ENCODE results near the gene TP53AIP1. TPM values are rescaled to one million over a fixed set of nuclear protein-coding genes. Genes with fewer than 3 reads are reported as not detected.

Gene TP53AIP1
- total and polyA plus RNA-seq, 9 of the 15 experiments (the other 6 are each of a cell fraction or from before 2014, with no cell fraction given): not detected

DNA sequence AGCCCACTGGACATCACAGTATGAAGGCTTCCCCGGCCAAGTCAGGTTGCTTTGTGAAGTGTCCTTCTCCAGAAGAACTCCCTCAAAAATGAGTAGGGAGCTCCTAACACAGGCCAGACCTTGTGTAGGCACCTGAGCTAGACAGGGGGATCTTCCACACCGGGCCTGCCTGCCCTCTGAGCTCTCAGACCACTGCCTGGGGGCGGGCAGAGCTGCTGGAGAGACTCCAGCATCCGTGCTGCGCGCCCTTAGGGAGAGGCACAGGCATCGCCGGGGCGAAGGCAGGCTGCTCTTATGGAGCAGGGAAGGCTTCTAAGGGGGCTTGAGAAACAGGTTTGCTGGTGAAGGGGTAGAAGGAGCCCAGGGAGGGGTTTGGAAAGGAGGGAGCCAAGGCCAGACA is 47.1 kb downstream of the TP53AIP1 start:
- Histone ChIP-seq H3K4me2 (ENCODE audit: insufficient read depth, low read length) (no peak overlapping the region), H3K79me2 (ENCODE audit: control insufficient read depth, insufficient read depth, low read length) (no peaks in the 10 kb centered on the region), H3K4me1 (replicated peaks in 1 of 2; ENCODE audit: control insufficient read depth in 2 of 2, insufficient read depth in 2 of 2, low read length in 2 of 2) (peaks cover 0 to 5% of the 10 kb centered on the region in 2 experiments; a peak in 2 of 5 replicates), H3K4me3 (no peak overlapping the region), H3K27ac (ENCODE audit: extremely low read depth, low read depth, low read length) (no peak overlapping the region), H2AFZ (ENCODE audit: low read depth, low read length) (no peak overlapping the region), H3K36me3 (ENCODE audit: control insufficient read depth, insufficient read depth, low read length) (no peaks in the 10 kb centered on the region), H3K27me3 (ENCODE audit: control insufficient read depth in 2 of 2, insufficient read depth in 2 of 2, low read length in 2 of 2) (peaks cover 0 to 2% of the 10 kb centered on the region in 2 experiments; a peak in 2 of 5 replicates), H4K20me1 (replicated peaks; ENCODE audit: control insufficient read depth, insufficient read depth, low read length) (no peaks in the 10 kb centered on the region), H3K9me3 (replicated peaks; ENCODE audit: control insufficient read depth, insufficient read depth, low read depth, low read length) (no peaks in the 10 kb centered on the region), H3K9me1 (ENCODE audit: control insufficient read depth, insufficient read depth, low read length) (no peaks in the 10 kb centered on the region), H3K9ac (ENCODE audit: insufficient read depth in 1 of 2, low read depth in 2 of 2, low read length in 2 of 2) (no peak overlapping the region; a peak in 1 of 4 replicates)
- DNase-seq (ENCODE audit: extremely low read depth in 1 of 4, low spot score in 3 of 4): no peak
- no peak; the same call in 2 of the 3 replicates for ATAC-seq
- under 1% methylated on average over 9 of the region's 9 CpGs for WGBS (ENCODE audit: insufficient coverage, low coverage, missing lambda C conversion rate)
- intact Hi-C loops (cut with micrococcal nuclease): no loop called here
- in situ Hi-C loops (cut with MboI): loop anchor here (25.0 kb wide), 1 partner anchor 417 kb away; no protein-coding TSS in a partner anchor
- TF ChIP-seq PHB2 (IDR thresholded peaks at IDR 0.05; ENCODE audit: low read depth) (no peak), PHF8 (IDR thresholded peaks at IDR 0.05; ENCODE audit: borderline replicate concordance, low read length) (no peak), BCOR (IDR thresholded peaks at IDR 0.05) (no peak), TAF1 (IDR thresholded peaks at IDR 0.05; ENCODE audit: control insufficient read depth, extremely low read depth, insufficient read depth, low read length, severe bottlenecking) (no peak), ETV6 (IDR thresholded peaks at IDR 0.05; ENCODE audit: borderline replicate concordance in 1 of 2, low read depth in 2 of 2, low read length in 1 of 2) (no peak), ETV6 (CRISPR knock-in tag; IDR thresholded peaks at IDR 0.05; ENCODE audit: borderline replicate concordance) (no peak), RBM25 (IDR thresholded peaks at IDR 0.05; ENCODE audit: low read depth, low read length, severe bottlenecking) (no peak), ARID4B (CRISPR knock-in tag; IDR thresholded peaks at IDR 0.05) (no peak), SAP30 (IDR thresholded peaks at IDR 0.05; ENCODE audit: borderline replicate concordance, insufficient read depth, low read depth, low read length, poor library complexity, severe bottlenecking) (no peak)
- TF ChIP-seq, protein P1, sequence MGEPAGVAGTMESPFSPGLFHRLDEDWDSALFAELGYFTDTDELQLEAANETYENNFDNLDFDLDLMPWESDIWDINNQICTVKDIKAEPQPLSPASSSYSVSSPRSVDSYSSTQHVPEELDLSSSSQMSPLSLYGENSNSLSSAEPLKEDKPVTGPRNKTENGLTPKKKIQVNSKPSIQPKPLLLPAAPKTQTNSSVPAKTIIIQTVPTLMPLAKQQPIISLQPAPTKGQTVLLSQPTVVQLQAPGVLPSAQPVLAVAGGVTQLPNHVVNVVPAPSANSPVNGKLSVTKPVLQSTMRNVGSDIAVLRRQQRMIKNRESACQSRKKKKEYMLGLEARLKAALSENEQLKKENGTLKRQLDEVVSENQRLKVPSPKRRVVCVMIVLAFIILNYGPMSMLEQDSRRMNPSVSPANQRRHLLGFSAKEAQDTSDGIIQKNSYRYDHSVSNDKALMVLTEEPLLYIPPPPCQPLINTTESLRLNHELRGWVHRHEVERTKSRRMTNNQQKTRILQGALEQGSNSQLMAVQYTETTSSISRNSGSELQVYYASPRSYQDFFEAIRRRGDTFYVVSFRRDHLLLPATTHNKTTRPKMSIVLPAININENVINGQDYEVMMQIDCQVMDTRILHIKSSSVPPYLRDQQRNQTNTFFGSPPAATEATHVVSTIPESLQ (CRISPR knock-in tag; IDR thresholded peaks at IDR 0.05): no peak
- no peak for FAIRE-seq
- ChIA-PET CTCF (ENCODE audit: low intra/inter-chr PET ratio) (no interaction called here), POLR2A (no interaction called here)
- no TSS peak for BruUV-seq (replicated peaks)

Data from K562 (cell line).